ENCODE measurements around the gene TMEM185A. TPM values are rescaled to one million over a fixed set of nuclear protein-coding genes. Genes with fewer than 3 reads are reported as not detected.
A peak's percentile ranks its signal among the peaks of the same experiment; 100 is the strongest.
"Not testable (repeated sequence)": the region's sequence is repeated elsewhere in the genome, so short reads cannot be mapped to it uniquely, and the experiment has no call there.

Gene TMEM185A
- 25.6 TPM for total RNA-seq

GRCh38 chrX:149631234-149632165 lies at the start of gene TMEM185A:
TMEM185A (minus strand) TSS chrX:149631792; CDS start chrX:149631580, 212 bp downstream.
- no peaks in the 10 kb centered on the region for H3K9me3 ChIP-seq (ENCODE audit: control insufficient read depth in 3 of 3, low read length in 3 of 3)
- peak within 1 kb of the TSS; percentile 54 for H3K27ac ChIP-seq (ENCODE audit: low read depth, low read length)
- H3K4me1 ChIP-seq (ENCODE audit: control insufficient read depth in 3 of 3, insufficient read depth in 3 of 3, low read length in 3 of 3): peaks cover 12 to 24% (median 13%) of the 10 kb centered on the region in 3 donors
- H3K36me3 ChIP-seq (ENCODE audit: control insufficient read depth in 3 of 3, insufficient read depth in 3 of 3, low read length in 3 of 3): no peaks in the 10 kb centered on the region
- H3K9ac ChIP-seq (ENCODE audit: low read depth in 1 of 3, low read length in 3 of 3): peak within 1 kb of the TSS; percentile 69 to 79 (median 72)
- no peaks in the 10 kb centered on the region for H3K27me3 ChIP-seq (ENCODE audit: control insufficient read depth in 3 of 3, insufficient read depth in 3 of 3, low read length in 3 of 3)
- H3K4me3 ChIP-seq (ENCODE audit: low read length in 3 of 3): peak within 1 kb of the TSS; percentile 76 to 78 (median 76)

- no peaks in the 10 kb centered on the region for H3K27me3 ChIP-seq (ENCODE audit: control insufficient read depth in 3 of 3, insufficient read depth in 3 of 3, low read length in 3 of 3)
- H3K27ac ChIP-seq (ENCODE audit: low read depth, low read length): no peak overlapping the region
- no peaks in the 10 kb centered on the region for H3K4me1 ChIP-seq (ENCODE audit: control insufficient read depth in 3 of 3, insufficient read depth in 3 of 3, low read length in 3 of 3)
- H3K4me3 ChIP-seq (ENCODE audit: low read length in 3 of 3): no peak overlapping the region
- H3K9me3 ChIP-seq (ENCODE audit: control insufficient read depth in 3 of 3, low read length in 3 of 3): no peaks in the 10 kb centered on the region
- no peaks in the 10 kb centered on the region for H3K36me3 ChIP-seq (ENCODE audit: control insufficient read depth in 3 of 3, insufficient read depth in 3 of 3, low read length in 3 of 3)
- no peak overlapping the region for H3K9ac ChIP-seq (ENCODE audit: low read depth in 1 of 3, low read length in 3 of 3)
Observed at GRCh38 chrX:149681182-149681581, 49.6 kb upstream of the TMEM185A start.

- H3K27ac ChIP-seq (ENCODE audit: low read depth, low read length); H3K4me1 ChIP-seq (ENCODE audit: control insufficient read depth in 3 of 3, insufficient read depth in 3 of 3, low read length in 3 of 3); H3K9me3 ChIP-seq (ENCODE audit: control insufficient read depth in 3 of 3, low read length in 3 of 3); H3K27me3 ChIP-seq (ENCODE audit: control insufficient read depth in 3 of 3, insufficient read depth in 3 of 3, low read length in 3 of 3); H3K36me3 ChIP-seq (ENCODE audit: control insufficient read depth in 3 of 3, insufficient read depth in 3 of 3, low read length in 3 of 3); H3K4me3 ChIP-seq (ENCODE audit: low read length in 3 of 3); H3K9ac ChIP-seq (ENCODE audit: low read depth in 1 of 3, low read length in 3 of 3): not testable (repeated sequence)
Observed at GRCh38 chrX:149679164-149679678, 47.6 kb upstream of the TMEM185A start.

- not testable (repeated sequence) for H3K36me3 ChIP-seq (ENCODE audit: control insufficient read depth in 3 of 3, insufficient read depth in 3 of 3, low read length in 3 of 3); H3K9me3 ChIP-seq (ENCODE audit: control insufficient read depth in 3 of 3, low read length in 3 of 3); H3K4me3 ChIP-seq (ENCODE audit: low read length in 3 of 3); H3K4me1 ChIP-seq (ENCODE audit: control insufficient read depth in 3 of 3, insufficient read depth in 3 of 3, low read length in 3 of 3); H3K27ac ChIP-seq (ENCODE audit: low read depth, low read length); H3K9ac ChIP-seq (ENCODE audit: low read depth in 1 of 3, low read length in 3 of 3); H3K27me3 ChIP-seq (ENCODE audit: control insufficient read depth in 3 of 3, insufficient read depth in 3 of 3, low read length in 3 of 3)
Observed at GRCh38 chrX:149675554-149675953, 44.0 kb upstream of the TMEM185A start.

GRCh38 chrX:149675088-149675487 lies 43.5 kb upstream of the TMEM185A start:
- not testable (repeated sequence) for H3K27ac ChIP-seq (ENCODE audit: low read depth, low read length); H3K4me1 ChIP-seq (ENCODE audit: control insufficient read depth in 3 of 3, insufficient read depth in 3 of 3, low read length in 3 of 3); H3K9me3 ChIP-seq (ENCODE audit: control insufficient read depth in 3 of 3, low read length in 3 of 3); H3K36me3 ChIP-seq (ENCODE audit: control insufficient read depth in 3 of 3, insufficient read depth in 3 of 3, low read length in 3 of 3); H3K9ac ChIP-seq (ENCODE audit: low read depth in 1 of 3, low read length in 3 of 3); H3K4me3 ChIP-seq (ENCODE audit: low read length in 3 of 3); H3K27me3 ChIP-seq (ENCODE audit: control insufficient read depth in 3 of 3, insufficient read depth in 3 of 3, low read length in 3 of 3)

GRCh38 chrX:149660613-149661012 lies 29.0 kb upstream of the TMEM185A start:
- not testable (repeated sequence) for H3K27me3 ChIP-seq (ENCODE audit: control insufficient read depth in 3 of 3, insufficient read depth in 3 of 3, low read length in 3 of 3); H3K36me3 ChIP-seq (ENCODE audit: control insufficient read depth in 3 of 3, insufficient read depth in 3 of 3, low read length in 3 of 3); H3K27ac ChIP-seq (ENCODE audit: low read depth, low read length); H3K4me1 ChIP-seq (ENCODE audit: control insufficient read depth in 3 of 3, insufficient read depth in 3 of 3, low read length in 3 of 3); H3K4me3 ChIP-seq (ENCODE audit: low read length in 3 of 3); H3K9ac ChIP-seq (ENCODE audit: low read depth in 1 of 3, low read length in 3 of 3); H3K9me3 ChIP-seq (ENCODE audit: control insufficient read depth in 3 of 3, low read length in 3 of 3)

- not testable (repeated sequence) for H3K9ac ChIP-seq (ENCODE audit: low read depth in 1 of 3, low read length in 3 of 3); H3K27ac ChIP-seq (ENCODE audit: low read depth, low read length); H3K4me3 ChIP-seq (ENCODE audit: low read length in 3 of 3); H3K9me3 ChIP-seq (ENCODE audit: control insufficient read depth in 3 of 3, low read length in 3 of 3); H3K36me3 ChIP-seq (ENCODE audit: control insufficient read depth in 3 of 3, insufficient read depth in 3 of 3, low read length in 3 of 3); H3K27me3 ChIP-seq (ENCODE audit: control insufficient read depth in 3 of 3, insufficient read depth in 3 of 3, low read length in 3 of 3); H3K4me1 ChIP-seq (ENCODE audit: control insufficient read depth in 3 of 3, insufficient read depth in 3 of 3, low read length in 3 of 3)
Observed at GRCh38 chrX:149656260-149656884, 24.8 kb upstream of the TMEM185A start.

- H3K27ac ChIP-seq (ENCODE audit: low read depth, low read length): no peak overlapping the region
- H3K27me3 ChIP-seq (ENCODE audit: control insufficient read depth in 3 of 3, insufficient read depth in 3 of 3, low read length in 3 of 3): no peaks in the 10 kb centered on the region
- H3K4me1 ChIP-seq (ENCODE audit: control insufficient read depth in 3 of 3, insufficient read depth in 3 of 3, low read length in 3 of 3): no peaks in the 10 kb centered on the region
- H3K9ac ChIP-seq (ENCODE audit: low read depth in 1 of 3, low read length in 3 of 3): no peak overlapping the region
- H3K36me3 ChIP-seq (ENCODE audit: control insufficient read depth in 3 of 3, insufficient read depth in 3 of 3, low read length in 3 of 3): no peaks in the 10 kb centered on the region
- no peaks in the 10 kb centered on the region for H3K9me3 ChIP-seq (ENCODE audit: control insufficient read depth in 3 of 3, low read length in 3 of 3)
- H3K4me3 ChIP-seq (ENCODE audit: low read length in 3 of 3): no peak overlapping the region
Observed at GRCh38 chrX:149652232-149652981, 20.8 kb upstream of the TMEM185A start.

- Histone ChIP-seq H3K27me3 (ENCODE audit: control insufficient read depth in 3 of 3, insufficient read depth in 3 of 3, low read length in 3 of 3) (no peaks in the 10 kb centered on the region), H3K27ac (ENCODE audit: low read depth, low read length) (no peak overlapping the region), H3K36me3 (ENCODE audit: control insufficient read depth in 3 of 3, insufficient read depth in 3 of 3, low read length in 3 of 3) (no peaks in the 10 kb centered on the region), H3K9ac (ENCODE audit: low read depth in 1 of 3, low read length in 3 of 3) (no peak overlapping the region), H3K9me3 (ENCODE audit: control insufficient read depth in 3 of 3, low read length in 3 of 3) (no peaks in the 10 kb centered on the region), H3K4me1 (ENCODE audit: control insufficient read depth in 3 of 3, insufficient read depth in 3 of 3, low read length in 3 of 3) (no peaks in the 10 kb centered on the region), H3K4me3 (ENCODE audit: low read length in 3 of 3) (no peak overlapping the region)
Observed at GRCh38 chrX:149650162-149650561, 18.6 kb upstream of the TMEM185A start.
